GM13977 (cell line): ENCODE measurements around the gene ACADVL.

Source experiments
- DNase-seq: peaks from one replicate; pipeline ENCODE4 v3.0.0; 2012; ENCODE audit warnings: low spot score
- CTCF ChIP-seq: IDR thresholded peaks from 2 replicates; pipeline ENCODE4 v1.5.1; 2012; ENCODE audit warnings: mild to moderate bottlenecking, control low read depth; ENCODE audit not compliant: insufficient read depth; ENCODE audit errors: extremely low read depth, missing control alignments
- in situ Hi-C: fragments of 300-500 bp; cut with MboI; formaldehyde crosslinking; loops from one replicate; pipeline ENCODE4 v1.12.0; 2022; ENCODE audit warnings: low sequenced_read_pairs, low pct_unique_long_range_greater_than_20kb, mixed read lengths, inconsistent platforms; ENCODE audit not compliant: unreplicated experiment

Gene ACADVL

GRCh38 chr17:7234083-7234951, 14.6 kb downstream of the ACADVL start, which contains the start of gene DVL2:
DVL2 (minus strand) TSS chr17:7234517; CDS start chr17:7234262, 255 bp downstream.
- no peak for TF ChIP-seq CTCF
- in situ Hi-C loops: no loop called here
- peak; percentile 98 for DNase-seq

- in situ Hi-C loops: no loop called here
- TF ChIP-seq CTCF: no peak
Observed at GRCh38 chr17:7235693-7236665, 16.2 kb downstream of the ACADVL start.

GRCh38 chr17:7236808-7237207, 17.1 kb downstream of the ACADVL start:
- TF ChIP-seq CTCF: no peak
- DNase-seq: no peak
- in situ Hi-C loops: no loop called here

More at GRCh38 chr17:7235693-7236665, 16.2 kb downstream of the ACADVL start:
- no peak for DNase-seq

- in situ Hi-C loops: no loop called here
- TF ChIP-seq CTCF: no peak
- DNase-seq: no peak
Observed at GRCh38 chr17:7237266-7237760, 17.6 kb downstream of the ACADVL start.

GRCh38 chr17:7237761-7238419, 18.2 kb downstream of the ACADVL start:
- no peak for TF ChIP-seq CTCF
- peak; percentile 92 for DNase-seq
- in situ Hi-C loops: no loop called here
